Osteoblast (primary cell): ENCODE data around the gene THRSP. TPM values are rescaled to one million over a fixed set of nuclear protein-coding genes. Genes with fewer than 3 reads are reported as not detected.

Experiments
- DNase-seq: peaks from one replicate; pipeline ENCODE4 v3.0.0; 2011; ENCODE audit warnings: low spot score, mixed read lengths; ENCODE audit not compliant: insufficient read length; ENCODE audit errors: missing footprints
- H2AFZ ChIP-seq: 2 replicates; pipeline ENCODE4 v1.6.0; 2011; ENCODE audit warnings: mild to moderate bottlenecking, low read length
- H3K27ac ChIP-seq: 2 replicates; pipeline ENCODE4 v1.5.1; 2011; ENCODE audit warnings: mild to moderate bottlenecking, low read depth, low read length, moderate library complexity
- H3K27me3 ChIP-seq: 2 replicates; pipeline ENCODE4 v1.6.0; 2012; ENCODE audit warnings: mild to moderate bottlenecking, control low read depth, inconsistent platforms, low read length, moderate library complexity; ENCODE audit not compliant: insufficient read depth
- H3K36me3 ChIP-seq: 2 replicates; pipeline ENCODE4 v1.5.1; 2011; ENCODE audit warnings: mild to moderate bottlenecking, low read length, control low read depth, moderate library complexity; ENCODE audit not compliant: insufficient read depth
- H3K4me1 ChIP-seq: 2 replicates; pipeline ENCODE4 v1.5.1; 2011; ENCODE audit warnings: mild to moderate bottlenecking, low read length, control low read depth, moderate library complexity; ENCODE audit not compliant: insufficient read depth
- H3K4me2 ChIP-seq: 2 replicates; pipeline ENCODE4 v1.6.0; 2011; ENCODE audit warnings: mild to moderate bottlenecking, low read length; ENCODE audit not compliant: insufficient read depth
- H3K4me3 ChIP-seq: fragments of 200-600 bp; sonication (generic); 3 replicates; pipeline ENCODE4 v1.5.1; 2012; ENCODE audit warnings: mild to moderate bottlenecking, low read length, inconsistent platforms; ENCODE audit not compliant: insufficient read depth
- H3K79me2 ChIP-seq: 2 replicates; pipeline ENCODE4 v1.6.0; 2012; ENCODE audit warnings: mild to moderate bottlenecking, low read length, control low read depth, inconsistent platforms; ENCODE audit not compliant: insufficient read depth
- H3K9me3 ChIP-seq: 2 replicates; pipeline ENCODE4 v1.5.1; 2011; ENCODE audit warnings: low read depth, low read length, control low read depth
- H4K20me1 ChIP-seq: 2 replicates; pipeline ENCODE4 v1.6.0; 2012; ENCODE audit warnings: mild to moderate bottlenecking, low read length, control low read depth; ENCODE audit not compliant: insufficient read depth
- CTCF ChIP-seq: IDR thresholded peaks from 2 replicates; pipeline ENCODE4 v1.5.1; 2011; ENCODE audit warnings: mild to moderate bottlenecking, low read depth, low read length, moderate library complexity; ENCODE audit errors: extremely low read depth
- total RNA-seq: library from RNA; depleted of rRNA; stranded (reverse); fragments of >200 nt; gene quantifications from 2 replicates; pipeline ENCODE4 v1.2.3, GENCODE V29; 2012

THRSP gene
- total RNA-seq, 1 donor = not detected

GRCh38 chr11:78066471-78066870, 2.8 kb downstream of the THRSP start:
- no peaks in the 10 kb centered on the region for H3K27me3 ChIP-seq
- no peaks in the 10 kb centered on the region for H3K9me3 ChIP-seq
- H3K36me3 ChIP-seq = peaks cover 27% of the 10 kb centered on the region
- H2AFZ ChIP-seq = no peak overlapping the region
- no peak for TF ChIP-seq CTCF
- peaks cover 15% of the 10 kb centered on the region for H3K79me2 ChIP-seq
- H3K4me3 ChIP-seq = no peak overlapping the region
- no peak for DNase-seq
- no peaks in the 10 kb centered on the region for H3K4me1 ChIP-seq
- H3K27ac ChIP-seq = no peak overlapping the region
- peaks cover 7% of the 10 kb centered on the region for H4K20me1 ChIP-seq
- no peak overlapping the region for H3K4me2 ChIP-seq

GRCh38 chr11:78067704-78068103, 4.0 kb downstream of the THRSP start:
- DNase-seq = no peak
- Histone ChIP-seq H3K4me2 (no peak overlapping the region), H3K79me2 (peaks cover 25% of the 10 kb centered on the region), H3K36me3 (peaks cover 36% of the 10 kb centered on the region), H3K4me3 (no peak overlapping the region), H3K4me1 (no peaks in the 10 kb centered on the region), H3K27me3 (no peaks in the 10 kb centered on the region), H2AFZ (no peak overlapping the region), H3K27ac (no peak overlapping the region), H4K20me1 (peaks cover 12% of the 10 kb centered on the region), H3K9me3 (no peaks in the 10 kb centered on the region)
- no peak for TF ChIP-seq CTCF

- H3K9me3 ChIP-seq = no peaks in the 10 kb centered on the region
- peaks cover 42% of the 10 kb centered on the region for H3K79me2 ChIP-seq
- no peak for DNase-seq
- no peak overlapping the region for H2AFZ ChIP-seq
- H4K20me1 ChIP-seq = peaks cover 17% of the 10 kb centered on the region
- H3K4me2 ChIP-seq = no peak overlapping the region
- H3K36me3 ChIP-seq = peaks cover 36% of the 10 kb centered on the region
- no peaks in the 10 kb centered on the region for H3K4me1 ChIP-seq
- H3K27ac ChIP-seq = no peak overlapping the region
- TF ChIP-seq CTCF = no peak
- H3K27me3 ChIP-seq = no peaks in the 10 kb centered on the region
- H3K4me3 ChIP-seq = no peak overlapping the region
Measured at GRCh38 chr11:78069465-78069864, 5.8 kb downstream of the THRSP start.

- peaks cover 25% of the 10 kb centered on the region for H4K20me1 ChIP-seq
- H3K79me2 ChIP-seq = peaks cover 54% of the 10 kb centered on the region
Measured at GRCh38 chr11:78070621-78071020, 7.0 kb downstream of the THRSP start.

More at GRCh38 chr11:78070621-78071020, 7.0 kb downstream of the THRSP start:
- Histone ChIP-seq H3K27me3 (no peaks in the 10 kb centered on the region), H3K4me2 (no peak overlapping the region), H2AFZ (no peak overlapping the region), H3K4me3 (no peak overlapping the region), H3K9me3 (no peaks in the 10 kb centered on the region), H3K4me1 (no peaks in the 10 kb centered on the region), H3K36me3 (peaks cover 36% of the 10 kb centered on the region), H3K27ac (no peak overlapping the region)
- no peak for TF ChIP-seq CTCF
- DNase-seq = no peak
